HPDE6-E6E7 (cell line): Measurements from ENCODE around the gene TYW1.
"Not testable (repeated sequence)": the region's sequence is repeated elsewhere in the genome, so short reads cannot be mapped to it uniquely, and the experiment has no call there.

Source experiments
- DNase-seq: peaks from one replicate; pipeline ENCODE4 v3.0.0; 2011; ENCODE audit warnings: missing footprints; ENCODE audit errors: extremely low spot score

Gene TYW1

DNA sequence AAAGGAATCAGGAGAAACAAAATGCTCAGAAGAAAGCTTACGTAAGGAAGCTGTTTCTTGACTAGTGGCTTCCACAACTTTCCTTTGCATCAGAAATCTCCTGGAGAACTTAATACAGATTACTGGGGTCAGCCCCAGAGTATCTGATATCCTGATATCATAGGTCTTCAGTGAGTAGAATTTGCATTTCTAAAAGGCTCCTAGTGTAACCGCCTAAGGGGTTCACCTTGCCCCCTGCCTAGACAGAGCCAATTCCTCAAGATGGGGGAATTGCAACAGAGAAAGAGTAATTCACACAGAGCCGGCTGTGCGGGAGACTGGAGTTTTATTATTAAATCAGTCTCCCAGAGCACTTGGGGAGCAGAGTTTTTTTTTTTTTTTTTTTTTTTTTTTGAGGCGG, 251.7 kb downstream of the TYW1 start:
- not testable (repeated sequence) for DNase-seq

DNA sequence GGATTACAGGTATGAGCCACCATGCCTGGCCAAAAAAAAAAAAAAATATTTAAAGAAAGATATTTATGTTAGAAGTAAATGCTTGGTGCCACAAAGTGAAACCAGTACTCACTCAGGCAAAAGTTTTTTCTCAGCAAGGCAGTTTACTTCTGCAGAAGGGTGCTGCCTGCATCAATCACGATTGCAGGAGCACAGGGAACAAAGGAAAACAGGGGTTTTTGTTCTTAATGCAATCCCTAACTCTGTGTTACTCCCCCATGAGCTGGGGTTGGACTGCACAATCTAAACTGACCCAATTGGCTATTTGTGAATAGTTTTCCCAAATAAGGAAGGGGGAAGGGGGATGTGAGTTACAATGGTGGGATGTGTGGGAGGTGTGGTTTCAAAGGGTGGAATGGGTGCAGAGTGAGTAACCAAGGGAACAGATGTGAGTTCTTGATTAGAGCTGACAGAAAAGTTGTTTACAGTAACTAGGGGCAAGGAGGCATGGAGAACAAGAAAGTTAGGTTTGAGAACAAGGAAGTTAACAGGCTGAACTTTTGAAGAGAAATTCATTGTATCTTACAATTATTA, 255.4 kb downstream of the TYW1 start:
- no peak for DNase-seq

DNA sequence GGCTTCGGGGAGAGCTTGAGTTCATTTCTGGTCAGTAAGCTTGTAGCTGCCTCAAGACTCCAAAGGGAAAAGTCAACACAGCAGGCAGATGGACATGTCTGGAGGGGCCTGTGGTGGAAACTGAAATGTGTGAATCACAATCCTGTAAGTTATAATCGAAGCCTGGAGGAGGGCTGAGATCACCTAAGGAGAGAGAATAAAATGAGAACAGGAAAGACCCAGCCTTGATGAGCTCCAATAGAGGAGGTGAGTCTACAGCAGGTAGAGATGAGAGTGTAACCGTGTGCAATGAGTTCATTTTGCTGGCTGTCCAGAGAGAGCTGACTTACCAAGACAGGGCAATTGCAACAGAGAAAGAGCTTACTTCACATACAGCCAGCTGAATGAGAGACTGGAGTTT, 258.4 kb downstream of the TYW1 start:
- DNase-seq: not testable (repeated sequence)

DNA sequence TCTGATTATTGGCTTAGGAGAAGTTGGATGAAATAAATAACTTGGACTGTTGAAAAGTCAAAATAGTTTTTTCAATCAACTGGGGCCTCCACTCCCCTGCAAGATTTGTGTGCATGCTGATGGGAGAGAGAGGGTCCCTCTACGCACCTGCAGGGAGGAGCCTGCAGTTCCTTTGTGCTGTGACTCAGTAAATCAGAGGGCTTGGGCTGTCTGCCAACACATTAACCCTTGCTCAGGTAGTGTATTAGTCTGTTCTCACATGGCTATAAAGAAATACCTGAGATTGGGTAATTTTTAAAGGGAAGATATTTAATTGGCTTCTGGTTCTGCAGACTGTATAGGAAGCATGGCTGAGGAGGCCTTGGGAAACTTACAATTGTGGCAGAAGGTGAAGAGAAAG, 261.1 kb downstream of the TYW1 start:
- not testable (repeated sequence) for DNase-seq

DNA sequence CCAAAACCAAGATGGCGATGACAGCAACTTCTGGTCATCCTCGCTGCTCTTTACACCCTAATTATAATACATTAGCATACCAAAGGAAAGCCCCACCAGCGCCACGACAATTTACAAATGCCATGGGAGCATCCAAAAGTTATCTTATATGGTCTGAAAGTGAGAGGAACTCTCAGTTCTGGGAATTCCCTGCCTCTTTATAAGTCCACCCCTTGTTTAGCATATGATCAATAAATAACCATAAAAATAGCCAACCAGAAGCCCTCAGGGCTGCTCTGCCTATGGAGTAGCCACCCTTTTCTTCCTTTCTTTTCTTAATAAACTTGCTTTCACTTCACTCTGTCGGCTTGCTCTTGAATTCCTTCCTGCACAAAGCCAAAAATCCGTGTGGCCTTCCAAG, 262.7 kb downstream of the TYW1 start:
- DNase-seq: not testable (repeated sequence)

DNA sequence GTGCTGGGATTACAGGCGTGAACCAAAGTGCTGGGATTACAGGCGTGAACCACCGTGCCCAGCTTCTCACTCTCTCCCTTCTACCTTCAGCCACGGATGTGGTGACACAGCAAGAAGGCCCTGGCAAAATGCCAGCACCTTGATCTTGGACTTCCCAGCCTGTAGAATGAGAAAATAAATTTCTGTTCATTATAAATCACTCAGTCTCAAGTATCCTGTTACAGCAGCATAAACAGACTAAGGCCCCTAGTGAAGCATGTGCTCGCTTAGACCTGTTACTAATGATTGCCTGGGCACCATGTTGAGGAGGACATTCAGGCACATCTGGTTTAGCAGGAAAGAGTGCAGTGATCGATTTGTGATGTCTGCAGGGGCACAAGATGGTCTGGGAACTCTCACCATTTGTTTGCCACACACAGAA, 263.5 kb downstream of the TYW1 start:
- DNase-seq: not testable (repeated sequence)

DNA sequence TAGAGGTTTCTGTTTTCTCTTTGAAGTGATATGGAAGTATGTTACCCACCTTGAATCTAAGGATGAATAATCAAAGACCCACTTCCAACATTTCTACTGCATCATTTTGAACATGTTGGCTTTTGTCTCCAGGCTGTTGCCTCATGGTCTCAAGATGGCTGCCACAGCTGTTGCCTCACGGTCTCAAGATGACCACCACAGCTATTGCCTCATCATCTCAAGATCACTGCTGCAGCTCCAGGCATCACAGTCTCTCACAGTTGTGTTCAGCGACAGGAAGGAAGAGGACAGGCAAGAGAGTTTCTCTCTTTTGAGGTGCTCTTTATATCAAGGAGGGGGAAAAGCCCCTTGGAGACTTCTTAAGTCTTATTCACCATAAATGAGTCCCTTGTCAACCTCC, 267.4 kb downstream of the TYW1 start:
- not testable (repeated sequence) for DNase-seq

DNA sequence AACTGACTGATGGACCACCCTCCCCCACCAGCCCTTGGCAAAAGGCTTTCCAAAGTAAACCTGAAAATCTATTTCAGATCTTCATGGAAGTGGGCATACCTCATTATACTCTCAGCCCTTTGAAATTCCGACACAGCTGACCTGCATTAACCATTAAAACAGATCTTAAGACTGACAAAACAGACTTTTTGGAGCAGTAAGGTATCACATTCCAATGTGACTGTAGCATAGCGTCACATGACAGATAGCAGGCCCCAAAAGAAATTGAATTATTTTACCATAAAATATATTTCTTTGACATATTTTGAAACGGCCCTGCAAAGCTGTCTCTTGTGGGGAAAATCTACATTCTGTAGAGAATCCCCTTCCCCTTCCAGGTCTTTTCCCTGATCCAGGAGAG, 269.4 kb downstream of the TYW1 start:
- DNase-seq: not testable (repeated sequence)

DNA sequence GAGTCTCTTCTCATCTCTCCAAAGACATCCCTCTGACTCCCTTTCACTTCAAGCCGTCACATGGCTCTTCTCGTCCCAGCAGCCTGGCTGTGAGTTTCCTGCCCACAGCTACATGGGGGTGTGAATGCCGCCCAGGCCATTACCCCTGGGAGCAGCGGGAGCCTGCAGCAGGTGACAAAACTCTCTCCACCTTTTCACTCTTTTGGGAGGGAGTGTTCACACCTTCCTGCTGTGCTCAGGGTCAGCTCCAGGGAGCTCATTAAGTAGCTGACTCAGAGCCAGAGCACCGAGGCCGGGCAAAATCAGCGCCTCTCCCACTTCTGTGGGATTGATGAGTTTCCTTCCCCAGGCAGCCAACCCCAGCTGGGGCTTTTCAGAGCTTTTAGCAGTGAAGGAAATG, 271.3 kb downstream of the TYW1 start:
- peak; percentile 3 for DNase-seq

DNA sequence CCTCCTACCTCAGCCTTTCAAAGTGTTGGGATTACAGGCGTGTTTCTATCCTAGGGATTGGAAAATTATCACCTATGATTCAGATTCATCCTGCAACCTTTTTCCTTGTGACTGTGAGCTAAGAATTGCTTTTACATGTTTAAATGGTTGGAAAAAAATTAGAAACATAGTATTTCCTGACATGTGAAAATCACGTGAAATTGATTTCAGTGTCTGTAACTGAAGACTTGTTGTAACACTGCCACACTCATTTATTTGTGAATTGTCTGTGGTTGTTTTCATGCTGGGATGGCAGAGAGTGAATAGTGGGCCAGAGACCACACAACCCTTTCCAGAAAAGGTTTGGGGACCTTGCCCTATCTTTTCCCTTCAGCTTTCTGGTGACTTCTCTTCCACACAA, 273.3 kb downstream of the TYW1 start:
- not testable (repeated sequence) for DNase-seq
